A549 (cell line): Measurements from ENCODE around the gene GSTA1. TPM values are rescaled to one million over a fixed set of nuclear protein-coding genes. Genes with fewer than 3 reads are reported as not detected.
"Not testable (repeated sequence)": the region's sequence is repeated elsewhere in the genome, so short reads cannot be mapped to it uniquely, and the experiment has no call there.

Experiments used
- ATAC-seq, 2 experiments: fragments of 200-7000 bp in 1 of 2; fragments of >200 bp in 1 of 2; cut with Nextera tagmentation in 1 of 2; cut with Tn5 transposase in 1 of 2; 3 replicates each; pipeline versions ENCODE4 v1.8.0 to v1.9.1; 2018 to 2020; ENCODE audit warnings: mild to moderate bottlenecking in 1 of 2, moderate library complexity in 1 of 2
- CTCF ChIA-PET: fragments of 300-600 bp; sonication (Branson Sonifier 250); formaldehyde crosslinking; extraction: SDS; loops from one replicate; lab custom pipeline; 2021; ENCODE audit warnings: antibody characterized with exemption, inconsistent platforms; lab: Yijun Ruan, JAX
- POLR2A ChIA-PET: fragments of 350-600 bp; formaldehyde crosslinking; extraction: SDS; loops from one replicate; lab custom pipeline; 2021; ENCODE audit warnings: antibody characterized with exemption, inconsistent platforms; lab: Yijun Ruan, JAX
- DNase-seq, 2 experiments: peaks; one replicate each; pipeline versions ENCODE4 v3.0.0 to v3.0.0-alpha.2; 2011 to 2016; ENCODE audit warnings: low read depth in 1 of 2, low spot score in 1 of 2
- FAIRE-seq: peaks from 2 replicates; lab custom pipeline; 2011; peaks lifted over from hg19 to GRCh38; lab: Jason Lieb, UNC
- H3K27ac ChIP-seq, 2 experiments: fragments of >200 bp; sonication (Bioruptor Twin); formaldehyde crosslinking; 3 replicates each; pipeline ENCODE4 v1.5.1; 2016 to 2017
- H3K4me1 ChIP-seq: fragments of >200 bp; sonication (Bioruptor Twin); formaldehyde crosslinking; 3 replicates; pipeline ENCODE4 v1.6.1; 2016
- H3K4me2 ChIP-seq: fragments of >200 bp; sonication (Bioruptor Twin); formaldehyde crosslinking; 3 replicates; pipeline ENCODE4 v1.6.1; 2016
- H3K4me3 ChIP-seq: fragments of >200 bp; sonication (Bioruptor Twin); formaldehyde crosslinking; 3 replicates; pipeline ENCODE4 v1.5.1; 2016
- H3K9me3 ChIP-seq: fragments of >200 bp; sonication (Bioruptor Twin); formaldehyde crosslinking; 3 replicates; pipeline ENCODE4 v1.6.1; 2016
- ATOH8 ChIP-seq: fragments of 250-450 bp; sonication (Bioruptor Pico); IDR thresholded peaks from 2 replicates; pipeline ENCODE4 v1.5.0; 2020; ENCODE audit warnings: low read depth, mild to moderate bottlenecking, moderate library complexity
- BCL3 ChIP-seq: fragments of >200 bp; sonication (Bioruptor Twin); formaldehyde crosslinking; IDR thresholded peaks from 3 replicates; pipeline ENCODE4 v1.6.1; 2016
- CBX8 ChIP-seq: fragments of 200-600 bp; sonication (generic); IDR thresholded peaks from 2 replicates; pipeline ENCODE4 v1.6.1; 2016
- CEBPB ChIP-seq, 2 experiments: fragments of >200 bp in 1 of 2; sonication (Bioruptor Twin) in 1 of 2; formaldehyde crosslinking in 1 of 2; IDR thresholded peaks; 2 replicates each; pipeline ENCODE4 v1.6.1; 2012 to 2016
- CHD2 ChIP-seq: fragments of 150-350 bp; IDR thresholded peaks from 2 replicates; pipeline ENCODE4 v1.6.1; 2014; ENCODE audit warnings: low read length; ENCODE audit not compliant: partially characterized antibody
- E2F6 ChIP-seq: IDR thresholded peaks from 2 replicates; pipeline ENCODE4 v1.6.1; 2012; ENCODE audit warnings: low read depth, borderline replicate concordance
- ELK1 ChIP-seq: fragments of 150-350 bp; IDR thresholded peaks from 2 replicates; pipeline ENCODE4 v1.6.1; 2014; ENCODE audit warnings: low read depth, mild to moderate bottlenecking, low read length
- ESRRA ChIP-seq: fragments of 150-350 bp; IDR thresholded peaks from 2 replicates; pipeline ENCODE4 v1.6.1; 2014; ENCODE audit warnings: mild to moderate bottlenecking, low read length, borderline replicate concordance
- FOSB ChIP-seq: fragments of 250-450 bp; sonication (Bioruptor Pico); IDR thresholded peaks from 2 replicates; pipeline ENCODE4 v1.5.0; 2020; ENCODE audit warnings: mild to moderate bottlenecking, moderate library complexity
- GATA3 ChIP-seq: IDR thresholded peaks from 2 replicates; pipeline ENCODE4 v1.6.1; 2012; ENCODE audit warnings: borderline replicate concordance
- HOXA7 ChIP-seq: fragments of 250-450 bp; sonication (Bioruptor Pico); IDR thresholded peaks from 2 replicates; pipeline ENCODE4 v1.5.0; 2020; ENCODE audit warnings: mild to moderate bottlenecking, moderate library complexity
- HOXB13 ChIP-seq: fragments of 250-450 bp; sonication (Bioruptor Pico); IDR thresholded peaks from 2 replicates; pipeline ENCODE4 v1.5.0; 2020; ENCODE audit warnings: low read depth, mild to moderate bottlenecking, moderate library complexity
- MAFK ChIP-seq: fragments of 450-650 bp; IDR thresholded peaks from 2 replicates; pipeline ENCODE4 v1.6.1; 2014; ENCODE audit not compliant: partially characterized antibody
- MAX ChIP-seq: IDR thresholded peaks from 2 replicates; pipeline ENCODE4 v1.6.1; 2012
- MAZ ChIP-seq: fragments of 150-350 bp; IDR thresholded peaks from 2 replicates; pipeline ENCODE4 v1.6.1; 2014; ENCODE audit warnings: antibody characterized with exemption, low read depth, low read length, borderline replicate concordance
- NPAS2 ChIP-seq: fragments of 250-450 bp; sonication (Bioruptor Pico); IDR thresholded peaks from 2 replicates; pipeline ENCODE4 v1.8.0; 2022; ENCODE audit warnings: mild to moderate bottlenecking, moderate library complexity, borderline replicate concordance
- RAD21 ChIP-seq, 2 experiments: fragments of >200 bp in 1 of 2; sonication (Bioruptor Twin) in 1 of 2; formaldehyde crosslinking in 1 of 2; IDR thresholded peaks in 1 of 2; conservative IDR thresholded peaks in 1 of 2; 2 replicates in 1 of 2; 3 replicates in 1 of 2; pipeline ENCODE4 v1.6.1; 2012 to 2018; ENCODE audit warnings: inconsistent platforms in 1 of 2
- RFX5 ChIP-seq: fragments of 450-650 bp; IDR thresholded peaks from 2 replicates; pipeline ENCODE4 v1.7.1; 2014; ENCODE audit warnings: antibody characterized with exemption, mild to moderate bottlenecking, moderate library complexity
- RNF2 ChIP-seq: fragments of 200-600 bp; sonication (generic); IDR thresholded peaks from 2 replicates; pipeline ENCODE4 v1.6.1; 2016; ENCODE audit warnings: low read depth, mild to moderate bottlenecking, antibody characterized with exemption, moderate library complexity, borderline replicate concordance
- SMC3 ChIP-seq: fragments of >200 bp; sonication (Bioruptor Twin); formaldehyde crosslinking; IDR thresholded peaks from 3 replicates; pipeline ENCODE4 v1.6.1; 2018; ENCODE audit warnings: inconsistent platforms
- USF2 ChIP-seq: fragments of 450-650 bp; IDR thresholded peaks from 2 replicates; pipeline ENCODE4 v1.6.1; 2014; ENCODE audit warnings: antibody characterized with exemption
- ZFP36 ChIP-seq: fragments of 450-650 bp; IDR thresholded peaks from 2 replicates; pipeline ENCODE4 v1.6.1; 2014; ENCODE audit warnings: borderline replicate concordance; ENCODE audit not compliant: partially characterized antibody
- ZNF302 ChIP-seq: fragments of 250-450 bp; sonication (Bioruptor Pico); IDR thresholded peaks from 2 replicates; pipeline ENCODE4 v1.9.0; 2021; ENCODE audit warnings: inconsistent platforms, mild to moderate bottlenecking, moderate library complexity
- ZSCAN20 ChIP-seq: fragments of 250-450 bp; sonication (Bioruptor Pico); IDR thresholded peaks from 2 replicates; pipeline ENCODE4 v1.8.0; 2022; ENCODE audit warnings: mild to moderate bottlenecking, moderate library complexity
- WGBS: methylation state at CpG from one replicate; pipeline ENCODE4 v1.1.6; 2017; ENCODE audit errors: missing lambda C conversion rate; 5-methylcytosine and 5-hydroxymethylcytosine counted together
- polyA plus RNA-seq, 4 experiments: library from polyadenylated mRNA; depleted of rRNA in 3 of 4; stranded (reverse); fragments of >200 nt; fragmentation: RNase III in 1 of 4; extraction: RNeasy Plus Mini Kit Qiagen cat#74134 plus additional on column Dnase treatment in 1 of 4; gene quantifications; 2 replicates in 3 of 4; 3 replicates in 1 of 4; pipeline ENCODE4 v1.2.3, GENCODE V29; 2011 to 2017
- TF ChIP-seq, protein P1 (sequence below): fragments of >200 bp; sonication (Bioruptor Twin); formaldehyde crosslinking; IDR thresholded peaks from 2 replicates; pipeline ENCODE4 v1.6.1; 2016
- TF ChIP-seq, protein P2 (sequence below): fragments of >200 bp; sonication (Bioruptor Twin); formaldehyde crosslinking; IDR thresholded peaks from 3 replicates; pipeline ENCODE4 v1.5.1; 2016

GSTA1 gene
- polyA plus RNA-seq, 2 of the 4 experiments (the other 2 are of a cell fraction) = 0.93 TPM; not detected in 1

DNA sequence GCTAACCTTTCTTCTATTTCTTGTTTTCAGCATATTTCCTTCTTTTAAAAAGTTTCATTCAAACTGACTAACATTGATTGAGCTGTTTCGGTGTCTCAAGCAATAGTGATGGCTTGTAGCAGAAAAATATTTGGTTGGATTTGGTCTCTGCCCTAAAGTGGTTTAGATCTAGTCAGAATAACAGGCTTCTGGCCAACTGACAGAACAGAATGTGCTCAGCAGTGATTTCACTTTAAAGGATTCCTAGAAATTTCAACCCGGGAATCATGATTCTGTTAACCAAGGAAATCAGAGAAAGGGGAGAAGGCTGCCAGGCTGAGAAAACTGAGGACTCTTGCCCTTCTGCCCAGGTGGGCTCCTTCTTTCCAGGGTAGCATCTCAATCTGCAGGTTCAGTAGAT is 16.6 kb upstream of the GSTA1 start:
- no peak overlapping the region for H3K4me2 ChIP-seq
- no peak overlapping the region for H3K27ac ChIP-seq
- no peak overlapping the region for H3K4me3 ChIP-seq
- ATAC-seq = no peak
- ChIA-PET CTCF (no interaction called here), POLR2A (no interaction called here)
- H3K4me1 ChIP-seq = no peaks in the 10 kb centered on the region
- 84% methylated on average over 2 of the region's 2 CpGs for WGBS
- no peaks in the 10 kb centered on the region for H3K9me3 ChIP-seq
- TF ChIP-seq USF2 = no peak
- no peak for TF ChIP-seq ESRRA
- no peak for TF ChIP-seq ZFP36
- TF ChIP-seq, protein P1, sequence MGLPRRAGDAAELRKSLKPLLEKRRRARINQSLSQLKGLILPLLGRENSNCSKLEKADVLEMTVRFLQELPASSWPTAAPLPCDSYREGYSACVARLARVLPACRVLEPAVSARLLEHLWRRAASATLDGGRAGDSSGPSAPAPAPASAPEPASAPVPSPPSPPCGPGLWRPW = no peak
- no peak for TF ChIP-seq RNF2
- TF ChIP-seq RFX5 = no peak
- TF ChIP-seq FOSB (CRISPR knock-in tag) = no peak
- TF ChIP-seq ATOH8 (CRISPR knock-in tag) = no peak
- TF ChIP-seq CHD2 = no peak
- TF ChIP-seq NPAS2 (CRISPR knock-in tag) = no peak
- TF ChIP-seq GATA3 = no peak
- no peak for TF ChIP-seq MAZ
- TF ChIP-seq MAX = no peak
- TF ChIP-seq E2F6 = no peak
- FAIRE-seq = no peak
- DNase-seq = no peak

DNA sequence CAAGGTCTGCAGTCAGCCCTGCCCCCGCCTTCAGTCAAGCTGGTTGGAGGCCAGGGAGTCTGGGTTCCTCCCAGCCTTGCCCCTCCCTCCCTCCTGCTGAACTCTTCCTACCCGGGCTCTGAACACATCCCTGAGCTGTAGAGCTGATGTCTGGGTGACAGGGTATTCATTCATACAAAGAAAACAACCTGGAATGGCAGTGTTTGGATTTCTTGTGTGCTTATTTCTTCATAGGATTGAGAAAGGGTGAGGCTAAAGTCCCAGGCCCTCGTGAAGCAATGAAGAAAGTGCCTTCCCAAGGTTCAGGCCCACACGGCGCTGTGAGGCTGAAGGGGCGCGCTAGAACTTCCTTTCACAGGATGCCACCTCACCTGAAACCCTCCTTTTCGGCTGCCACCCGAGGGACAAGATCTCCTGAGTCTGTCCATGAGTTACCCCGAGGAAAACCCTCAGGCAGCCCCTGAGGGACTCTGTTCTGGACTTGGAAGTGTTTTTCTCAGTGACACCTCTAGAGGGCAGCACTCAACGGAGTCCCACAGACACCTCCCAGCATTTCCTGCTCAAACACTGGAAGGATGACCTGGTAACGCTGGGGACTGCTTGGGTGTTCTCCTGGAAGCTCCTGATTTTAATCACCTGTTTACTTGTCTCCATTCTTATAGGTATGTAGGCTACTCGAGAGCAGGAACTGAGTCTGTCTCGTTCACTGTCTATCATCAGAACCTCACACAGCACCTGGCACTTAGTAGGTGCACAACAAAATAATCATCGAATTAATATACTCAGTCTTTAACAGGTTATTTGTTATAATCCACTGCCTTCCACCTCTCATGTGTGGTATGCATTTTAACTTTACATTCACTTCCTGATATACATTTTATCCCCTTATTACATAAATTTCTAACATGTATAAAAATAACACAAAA is 11.8 kb upstream of the GSTA1 start:
- no peak overlapping the region for H3K4me3 ChIP-seq
- peak overlapping the region in 1 of 2 experiments; percentile 4; a peak in 1 of 6 replicates for H3K27ac ChIP-seq
- peak; percentile 98 to 99 for ATAC-seq
- peak; percentile 61 to 64 for DNase-seq
- H3K4me1 ChIP-seq = no peaks in the 10 kb centered on the region
- no peaks in the 10 kb centered on the region for H3K9me3 ChIP-seq
- TF ChIP-seq ZNF302 (CRISPR knock-in tag) (no peak), MAFK (no peak), RAD21 (conservative IDR thresholded peaks at IDR 0.05 in 1 of 2, IDR thresholded peaks at IDR 0.05 in 1 of 2) (peak; percentile 39 to 43; a peak in 4 of 5 replicates), HOXA7 (CRISPR knock-in tag) (no peak), NPAS2 (CRISPR knock-in tag) (no peak), ELK1 (no peak), RNF2 (no peak), BCL3 (no peak), CBX8 (no peak), ZSCAN20 (CRISPR knock-in tag) (no peak), CEBPB (IDR thresholded peaks at IDR 0.05) (no peak), HOXB13 (no peak), SMC3 (peak; percentile 42)
- TF ChIP-seq, protein P2, sequence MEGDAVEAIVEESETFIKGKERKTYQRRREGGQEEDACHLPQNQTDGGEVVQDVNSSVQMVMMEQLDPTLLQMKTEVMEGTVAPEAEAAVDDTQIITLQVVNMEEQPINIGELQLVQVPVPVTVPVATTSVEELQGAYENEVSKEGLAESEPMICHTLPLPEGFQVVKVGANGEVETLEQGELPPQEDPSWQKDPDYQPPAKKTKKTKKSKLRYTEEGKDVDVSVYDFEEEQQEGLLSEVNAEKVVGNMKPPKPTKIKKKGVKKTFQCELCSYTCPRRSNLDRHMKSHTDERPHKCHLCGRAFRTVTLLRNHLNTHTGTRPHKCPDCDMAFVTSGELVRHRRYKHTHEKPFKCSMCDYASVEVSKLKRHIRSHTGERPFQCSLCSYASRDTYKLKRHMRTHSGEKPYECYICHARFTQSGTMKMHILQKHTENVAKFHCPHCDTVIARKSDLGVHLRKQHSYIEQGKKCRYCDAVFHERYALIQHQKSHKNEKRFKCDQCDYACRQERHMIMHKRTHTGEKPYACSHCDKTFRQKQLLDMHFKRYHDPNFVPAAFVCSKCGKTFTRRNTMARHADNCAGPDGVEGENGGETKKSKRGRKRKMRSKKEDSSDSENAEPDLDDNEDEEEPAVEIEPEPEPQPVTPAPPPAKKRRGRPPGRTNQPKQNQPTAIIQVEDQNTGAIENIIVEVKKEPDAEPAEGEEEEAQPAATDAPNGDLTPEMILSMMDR = peak; percentile 54
- TF ChIP-seq, all 56 proteins: peak for 3
- peak overlapping the region; percentile 48 for H3K4me2 ChIP-seq
- POLR2A ChIA-PET = no interaction called here
- 15% methylated on average over 11 of the region's 15 CpGs for WGBS
- CTCF ChIA-PET = interaction anchor here (0.7 to 1.9 kb wide), 9 partner anchors 12 to 652 kb away, joined by 3 to 6 read pairs (median 4); partner anchors contain the start of genes GSTA1 and GSTA4
- no peak for FAIRE-seq

- H3K4me3 ChIP-seq, DNase-seq, H3K27ac ChIP-seq, H3K9me3 ChIP-seq, H3K4me2 ChIP-seq, ATAC-seq, FAIRE-seq, POLR2A ChIA-PET, H3K4me1 ChIP-seq: not testable (repeated sequence)
- WGBS = 66% methylated on average over 3 of the region's 3 CpGs
- CTCF ChIA-PET = interaction anchor here (1.1 to 1.9 kb wide), 4 partner anchors 11 to 651 kb away, joined by 3 to 6 read pairs (median 4); partner anchors contain the start of genes GSTA1 and GSTA4
These were observed 10.9 kb upstream of the GSTA1 start for GRCh38 chr6:52814545-52814944.
